Measurements from ENCODE around the gene PTGES.
"Not testable (repeated sequence)": the region's sequence is repeated elsewhere in the genome, so short reads cannot be mapped to it uniquely, and the experiment has no call there.

GRCh38 chr9:129776096-129776495 lies 23.3 kb upstream of the PTGES start:
- TF ChIP-seq POLR2A, CTCF (IDR thresholded peaks at IDR 0.05): not testable (repeated sequence)
